Spleen (tissue), 11 donors: Measurements from ENCODE around the gene AFAP1. TPM values are rescaled to one million over a fixed set of nuclear protein-coding genes. Genes with fewer than 3 reads are reported as not detected.

Source experiments
- DNase-seq: peaks from one replicate; pipeline ENCODE4 v3.0.0-alpha.2; 2020
- H3K27ac ChIP-seq, 8 donors: fragments of 200-600 bp; sonication (generic) in 7 of 8; 1 replicate in 4 of 8; 2 replicates in 4 of 8; pipeline versions ENCODE4 v1.5.0 to v1.8.0; 2016 to 2021; ENCODE audit warnings: inconsistent platforms in 4 of 8, mild to moderate bottlenecking in 4 of 8, moderate library complexity in 1 of 8
- H3K27me3 ChIP-seq, 7 donors: fragments of 200-600 bp; sonication (generic) in 6 of 7; replicated peaks in 1 of 7; 1 replicate in 4 of 7; 2 replicates in 3 of 7; pipeline versions ENCODE4 v1.5.0 to v1.8.0; 2016 to 2021; ENCODE audit warnings: inconsistent platforms in 3 of 7, mild to moderate bottlenecking in 1 of 7
- H3K36me3 ChIP-seq, 6 donors: fragments of 200-600 bp; sonication (generic) in 5 of 6; 1 replicate in 4 of 6; 2 replicates in 2 of 6; pipeline versions ENCODE4 v1.5.0 to v1.8.0; 2016 to 2021; ENCODE audit warnings: inconsistent platforms in 2 of 6
- H3K4me1 ChIP-seq, 6 donors: fragments of 200-600 bp; sonication (generic) in 5 of 6; 1 replicate in 3 of 6; 2 replicates in 3 of 6; pipeline versions ENCODE4 v1.5.0 to v1.8.0; 2016 to 2021; ENCODE audit warnings: inconsistent platforms in 3 of 6
- H3K4me3 ChIP-seq, 8 donors: fragments of 200-600 bp; sonication (generic) in 7 of 8; 1 replicate in 4 of 8; 2 replicates in 4 of 8; pipeline versions ENCODE4 v1.5.0 to v1.8.0; 2016 to 2021; ENCODE audit warnings: inconsistent platforms in 4 of 8, mild to moderate bottlenecking in 4 of 8, moderate library complexity in 2 of 8
- H3K9me3 ChIP-seq, 8 donors: fragments of 200-600 bp; sonication (generic) in 7 of 8; 1 replicate in 4 of 8; 2 replicates in 4 of 8; pipeline versions ENCODE4 v1.5.0 to v1.8.0; 2016 to 2021; ENCODE audit warnings: inconsistent platforms in 4 of 8
- CTCF ChIP-seq, 11 experiments: fragments of 200-600 bp in 7 of 11; fragments of 450-650 bp in 4 of 11; sonication (generic) in 4 of 11; IDR thresholded peaks in 8 of 11; conservative IDR thresholded peaks in 3 of 11; 1 replicate in 7 of 11; 2 replicates in 4 of 11; pipeline versions ENCODE4 v1.4.0 to v1.8.0; 2016 to 2021; ENCODE audit warnings: antibody characterized with exemption in 11 of 11, inconsistent platforms in 4 of 11, mild to moderate bottlenecking in 1 of 11
- POLR2A ChIP-seq, 3 donors: fragments of 450-650 bp; IDR thresholded peaks; one replicate each; pipeline ENCODE4 v1.5.1; 2017; ENCODE audit warnings: antibody characterized with exemption in 3 of 3, mild to moderate bottlenecking in 1 of 3
- POLR2AphosphoS5 ChIP-seq, 3 donors: sonication (generic); formaldehyde crosslinking; IDR thresholded peaks; one replicate each; pipeline ENCODE4 v1.5.1; 2017; ENCODE audit warnings: antibody characterized with exemption in 3 of 3
- WGBS, 5 donors: extraction: QIAGEN DNeasy Blood & Tissue Kit in 3 of 5; methylation state at CpG; one replicate each; pipeline versions ENCODE4 v1.1.5 to v1.1.7; 2013 to 2018; 5-methylcytosine and 5-hydroxymethylcytosine counted together
- intact Hi-C: fragments of 100-400 bp; cut with DNase I; formaldehyde crosslinking; loops from one replicate; pipeline ENCODE4 v1.15.0; 2023; ENCODE audit warnings: low total_unique reads
- polyA plus RNA-seq, 3 donors: library from polyadenylated mRNA; stranded (reverse); fragments of 200-250 nt; gene quantifications; one replicate each; pipeline ENCODE4 v1.2.1, GENCODE V29; 2013
- total RNA-seq, 7 donors: library from RNA; depleted of rRNA in 3 of 7; stranded (reverse); fragments of >200 nt in 3 of 7; fragmentation: NEBNext Ultra II Directional in 4 of 7; extraction: Animal tissue kit (Norgen Biotek cat#: 25700) in 4 of 7; gene quantifications; one replicate each; pipeline versions ENCODE4 v1.1.0 to v1.2.1, GENCODE V29; 2016 to 2021
- donor health status: healthy with polysubstance abuse.
- donor health status: DM: no; HTN: no; CAD: no; lungs with moderate emphysema.
- donor health status: DM: no; HTN: no; CAD: no.
- donor health status: Bipolar disorder and iron deficiency.
- donor health status: healthy.
- donor health status: DM: no; HTN: no; CAD: no.
- donor health status: DM: yes; HTN: yes; CAD: no.

The AFAP1 gene
- total and polyA plus RNA-seq, 10 donors: 1.6 to 29.2 (median 12.1) TPM

GRCh38 chr4:7874838-7875237, 64.8 kb downstream of the AFAP1 start:
- intact Hi-C loops: no loop called here
- Histone ChIP-seq H3K27ac (no peak overlapping the region), H3K27me3 (no peaks in the 10 kb centered on the region), H3K9me3 (no peaks in the 10 kb centered on the region), H3K4me3 (no peak overlapping the region), H3K4me1 (peaks cover 0 to 26% (median 9%) of the 10 kb centered on the region in 6 donors), H3K36me3 (peaks cover 0 to 10% (median 0%) of the 10 kb centered on the region in 6 donors)
- no peak for DNase-seq
- WGBS, 5 donors: 87 to 92% (median 90%) methylated on average over 3 of the region's 3 CpGs
- TF ChIP-seq POLR2AphosphoS5 (IDR thresholded peaks at IDR 0.05) (no peak), CTCF (IDR thresholded peaks at IDR 0.05 in 8 of 11, conservative IDR thresholded peaks at IDR 0.05 in 3 of 11) (no peak), POLR2A (IDR thresholded peaks at IDR 0.05) (no peak)

DNA sequence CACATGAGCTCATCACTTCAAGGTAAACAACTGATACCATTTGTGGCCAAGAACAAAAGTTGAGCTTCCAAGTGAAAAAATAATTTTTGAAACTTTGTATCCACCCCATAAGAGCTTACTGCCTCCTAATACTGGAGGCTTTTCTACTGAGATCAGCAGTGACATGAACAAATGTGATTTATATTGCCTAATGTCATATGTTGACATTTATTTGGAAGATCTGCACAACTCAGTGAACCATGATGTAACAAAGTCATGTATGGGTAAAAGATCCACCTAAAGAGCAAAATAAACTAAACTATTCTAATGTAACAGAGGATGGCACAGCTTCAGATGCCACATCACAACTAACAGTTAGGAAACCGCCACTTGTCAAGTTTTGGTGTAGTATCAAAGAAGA, 65.8 kb downstream of the AFAP1 start:
- Histone ChIP-seq H3K4me1 (peaks cover 0 to 23% (median 9%) of the 10 kb centered on the region in 6 donors), H3K27ac (no peak overlapping the region), H3K36me3 (peaks cover 0 to 10% (median 0%) of the 10 kb centered on the region in 6 donors), H3K27me3 (no peaks in the 10 kb centered on the region), H3K9me3 (no peaks in the 10 kb centered on the region), H3K4me3 (no peak overlapping the region)
- intact Hi-C loops: no loop called here
- TF ChIP-seq POLR2A (IDR thresholded peaks at IDR 0.05) (no peak), POLR2AphosphoS5 (IDR thresholded peaks at IDR 0.05) (no peak), CTCF (IDR thresholded peaks at IDR 0.05 in 8 of 11, conservative IDR thresholded peaks at IDR 0.05 in 3 of 11) (no peak)
- WGBS, 5 donors: 92 to 100% (median 96%) methylated on average over 1 of the region's 1 CpG
- DNase-seq: no peak

DNA sequence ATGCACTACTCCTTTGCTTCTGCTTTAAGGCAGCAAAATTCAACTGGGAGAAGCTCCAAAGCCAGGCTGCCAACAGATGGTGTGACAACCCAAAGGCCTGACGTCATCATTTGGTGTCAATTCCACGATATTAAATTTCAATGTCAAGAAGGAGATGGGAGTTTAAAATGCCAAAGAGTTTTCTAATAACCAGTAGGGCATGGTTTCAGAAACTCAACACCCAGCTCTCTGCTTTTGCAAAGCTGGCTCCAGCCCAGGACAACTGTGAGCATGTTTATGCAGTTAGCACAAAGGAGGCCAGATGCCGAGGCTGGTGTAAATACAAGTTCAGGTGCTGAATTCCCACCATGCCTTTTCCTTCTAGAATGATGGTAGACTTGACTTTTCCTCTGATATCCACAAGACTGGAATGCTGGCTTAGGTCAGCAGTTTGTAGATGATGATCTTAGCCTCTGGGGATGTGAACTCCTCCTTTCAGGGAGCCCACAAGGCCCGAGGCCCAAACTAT, 67.3 kb downstream of the AFAP1 start:
- Histone ChIP-seq H3K36me3 (peaks cover 0 to 19% (median 0%) of the 10 kb centered on the region in 6 donors), H3K4me3 (no peak overlapping the region), H3K4me1 (peaks cover 0 to 17% (median 9%) of the 10 kb centered on the region in 6 donors), H3K9me3 (no peaks in the 10 kb centered on the region), H3K27me3 (no peaks in the 10 kb centered on the region), H3K27ac (peak overlapping the region in 3 of 8 donors; percentile 1 to 18 (median 8))
- WGBS, 5 donors: 66 to 81% (median 79%) methylated on average over 4 of the region's 4 CpGs
- intact Hi-C loops: no loop called here
- TF ChIP-seq POLR2A (IDR thresholded peaks at IDR 0.05) (no peak), CTCF (IDR thresholded peaks at IDR 0.05 in 8 of 11, conservative IDR thresholded peaks at IDR 0.05 in 3 of 11) (no peak), POLR2AphosphoS5 (IDR thresholded peaks at IDR 0.05) (peak in 1 of 3 donors; percentile 35)
- no peak for DNase-seq

DNA sequence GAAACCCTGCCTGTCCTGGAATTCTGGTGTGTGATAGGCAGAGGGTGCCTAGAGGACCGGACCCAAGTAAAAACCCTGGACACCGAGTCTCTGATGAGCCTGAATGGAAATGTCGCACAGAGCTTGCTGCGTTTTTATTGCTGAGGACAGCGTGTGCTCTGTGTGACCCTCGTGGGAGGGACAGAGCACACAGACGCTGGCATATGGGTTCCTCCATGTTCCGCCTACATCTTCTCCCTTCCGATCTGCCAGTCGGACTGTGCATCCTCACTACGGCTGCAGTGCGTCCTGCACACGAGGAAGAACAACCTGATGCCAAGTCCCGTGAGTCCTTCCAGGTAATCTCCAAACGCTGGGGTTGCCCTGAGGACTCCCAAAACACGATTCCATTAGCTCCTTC, 68.3 kb downstream of the AFAP1 start:
- Histone ChIP-seq H3K27ac (peak overlapping the region in 4 of 8 donors; percentile 38 to 70 (median 48)), H3K4me1 (peaks cover 0 to 11% (median 4%) of the 10 kb centered on the region in 6 donors), H3K36me3 (peaks cover 0 to 22% (median 0%) of the 10 kb centered on the region in 6 donors), H3K4me3 (no peak overlapping the region), H3K9me3 (no peaks in the 10 kb centered on the region), H3K27me3 (no peaks in the 10 kb centered on the region)
- no peak for DNase-seq
- WGBS, 5 donors: 80 to 95% (median 89%) methylated on average over 16 of the region's 16 CpGs
- intact Hi-C loops: no loop called here
- TF ChIP-seq POLR2AphosphoS5 (IDR thresholded peaks at IDR 0.05) (peak in 2 of 3 donors; percentile 52 to 62), CTCF (IDR thresholded peaks at IDR 0.05 in 8 of 11, conservative IDR thresholded peaks at IDR 0.05 in 3 of 11) (no peak)
